ENCODE results near the gene M1AP. TPM values are rescaled to one million over a fixed set of nuclear protein-coding genes. Genes with fewer than 3 reads are reported as not detected.

Gene M1AP
- total and polyA plus RNA-seq, 4 experiments from 2014 or later, result 0.47 TPM; not detected in 3

DNA sequence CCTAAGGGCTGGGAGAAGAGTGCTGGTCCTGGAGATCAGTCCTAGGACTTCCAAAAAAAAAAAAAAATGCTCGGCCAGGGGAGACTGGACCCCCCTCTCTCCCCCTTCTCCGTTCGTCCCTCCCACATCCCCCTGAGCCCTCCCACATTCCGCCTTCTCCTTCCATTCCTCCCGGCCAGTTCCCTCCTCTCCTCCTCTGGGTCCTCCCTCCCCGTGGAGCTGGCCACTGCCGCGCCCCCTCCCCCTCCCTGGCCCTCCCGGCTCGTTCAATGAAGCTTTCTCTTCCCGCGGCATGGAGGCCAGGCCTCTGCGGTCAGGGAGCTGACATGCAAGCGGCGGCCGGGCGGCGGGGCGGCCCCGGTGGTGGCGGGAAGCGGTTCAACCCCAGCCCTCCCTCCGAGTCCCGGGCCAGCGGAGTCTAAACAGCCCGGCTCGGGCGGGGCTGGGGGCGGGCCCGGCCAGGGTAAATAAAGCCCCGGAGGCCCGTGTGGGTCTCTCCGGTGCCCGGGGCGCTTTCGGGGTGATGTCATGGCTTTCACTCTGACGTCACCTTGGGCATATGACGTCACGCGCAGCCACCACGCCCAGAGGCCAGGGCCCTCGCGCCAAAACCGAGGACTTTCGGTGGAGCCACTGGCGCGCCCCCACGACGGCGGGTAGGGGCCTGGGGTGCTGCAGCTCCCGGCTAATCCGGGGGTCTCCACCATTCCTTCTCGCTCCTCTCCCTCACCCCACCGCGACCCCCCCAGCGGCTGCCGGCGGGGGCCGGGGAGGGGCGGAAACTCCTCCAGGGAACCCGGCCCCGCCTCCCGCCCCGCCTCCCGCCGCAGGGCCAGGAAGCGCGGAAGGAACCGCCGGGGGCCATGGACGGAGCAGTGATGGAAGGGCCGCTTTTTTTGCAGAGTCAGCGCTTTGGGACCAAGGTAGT lies 94.0 kb downstream of the M1AP start, which contains the start of the genes DOK1 and LOXL3:
Gene DOK1, plus strand, starts transcription at position 829 of the 928 bp plus-strand sequence. Its CDS starts 35 bp downstream, at position 864.
Gene LOXL3, minus strand, starts transcription at position 51 of the 928 bp plus-strand sequence. CDS start 1,308 bp downstream, outside the sequence.
- DNase-seq, result peak; percentile 80 to 85 (median 82)
- H3K9me3 Mint-ChIP-seq, result peaks cover 0 to 2% (median 0%) of the 10 kb centered on the region in 8 donors
- intact Hi-C loops (cut with micrococcal nuclease), result loop anchor here (1.0 to 10.0 kb wide), 3 partner anchors 25 to 159 kb away; partner anchors contain the start of genes AUP1, CCDC142, HTRA2 and TTC31
- H3K36me3 Mint-ChIP-seq, result peaks cover 0 to 20% of the 10 kb centered on the region in 2 donors
- ChIA-PET CTCF (ENCODE audit: partially characterized antibody) (no interaction called here), POLR2A (ENCODE audit: partially characterized antibody) (interaction anchor here (0.6 to 2.2 kb wide), 5 partner anchors 13 to 162 kb away, joined by 3 to 5 read pairs (median 4); no protein-coding TSS in a partner anchor)
- peaks cover 22% of the 10 kb centered on the region for H3K4me1 ChIP-seq (ENCODE audit: insufficient read depth, low read length)
- no peaks in the 10 kb centered on the region for H3K36me3 ChIP-seq (ENCODE audit: insufficient read depth, low read length)
- peak within 1 kb of the TSS; percentile 64 for H3K27ac ChIP-seq (ENCODE audit: low read depth, low read length)
- H3K27ac Mint-ChIP-seq, result peak within 1 kb of the TSS; percentile 73 to 98 (median 93)
- peaks cover 15% of the 10 kb centered on the region for H3K27me3 ChIP-seq (ENCODE audit: insufficient read depth, low read length)
- H3K4me3 Mint-ChIP-seq, result peak within 1 kb of the TSS; percentile 94 to 98 (median 96)
- no peaks in the 10 kb centered on the region for H3K9me3 ChIP-seq (ENCODE audit: control insufficient read depth in 1 of 2, low read length in 2 of 2)
- peaks cover 11 to 25% of the 10 kb centered on the region in 2 donors for H3K27me3 Mint-ChIP-seq
- H3K4me3 ChIP-seq (ENCODE audit: low read length in 2 of 2), result peak within 1 kb of the TSS; percentile 84 to 99
- H3K4me1 Mint-ChIP-seq, result peaks cover 7 to 35% (median 19%) of the 10 kb centered on the region in 4 donors

DNA sequence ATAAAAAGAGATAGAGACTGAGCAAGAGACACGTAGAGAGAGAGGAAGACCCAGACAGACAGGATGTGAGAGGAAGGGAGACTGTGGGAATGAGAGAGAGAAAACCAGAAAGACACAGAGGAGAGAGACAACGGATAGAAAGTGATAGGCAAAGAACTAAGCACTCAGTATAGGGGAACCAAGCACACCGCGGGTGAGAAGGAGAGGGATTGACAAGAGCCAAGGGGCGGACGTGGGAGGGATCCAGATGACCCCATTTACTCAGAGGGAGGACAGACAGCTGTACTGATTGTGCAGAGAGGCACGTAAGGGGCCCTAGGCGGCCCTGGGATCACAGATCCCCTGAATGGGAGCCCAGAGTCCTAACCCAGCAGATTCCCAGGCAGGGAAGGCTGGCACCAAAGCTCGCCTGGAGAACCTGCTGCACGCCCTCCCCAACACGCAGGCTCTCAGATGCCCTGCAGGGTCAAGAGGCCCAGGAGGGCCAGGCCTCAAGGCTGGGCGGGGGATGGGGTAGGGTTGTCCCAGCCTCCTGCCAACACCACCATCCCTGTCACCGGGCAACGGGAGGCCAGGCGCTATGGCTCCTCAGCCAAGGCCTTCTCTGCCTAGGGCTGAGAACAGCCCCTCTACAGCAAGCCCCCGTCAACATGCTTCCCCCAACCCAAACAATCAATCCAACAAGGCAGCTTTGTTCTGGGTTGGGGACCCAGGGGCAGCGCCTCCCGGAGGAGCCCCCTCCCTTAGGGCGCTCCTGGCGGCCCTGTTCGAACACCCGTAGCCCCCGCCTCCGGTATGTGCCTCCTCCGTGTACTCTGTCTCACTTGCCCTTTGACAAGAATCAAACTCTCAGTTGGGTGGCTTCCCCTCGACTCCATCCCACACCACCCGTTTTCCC lies 95.0 kb downstream of the M1AP start:
- Histone ChIP-seq H3K27me3 (ENCODE audit: insufficient read depth, low read length) (peaks cover 22% of the 10 kb centered on the region), H3K4me1 (ENCODE audit: insufficient read depth, low read length) (peaks cover 29% of the 10 kb centered on the region), H3K27ac (ENCODE audit: low read depth, low read length) (no peak overlapping the region), H3K9me3 (ENCODE audit: control insufficient read depth in 1 of 2, low read length in 2 of 2) (no peaks in the 10 kb centered on the region), H3K4me3 (ENCODE audit: low read length in 2 of 2) (no peak overlapping the region), H3K36me3 (ENCODE audit: insufficient read depth, low read length) (no peaks in the 10 kb centered on the region)
- H3K27ac Mint-ChIP-seq, result peak overlapping the region; percentile 70 to 92 (median 79)
- POLR2A ChIA-PET (ENCODE audit: partially characterized antibody), result interaction anchor here (0.8 to 1.3 kb wide), 4 partner anchors 37 to 161 kb away, joined by 3 to 4 read pairs (median 3); partner anchors contain the start of genes CCDC142 and TTC31
- H3K4me1 Mint-ChIP-seq, result peaks cover 10 to 40% (median 24%) of the 10 kb centered on the region in 4 donors
- CTCF ChIA-PET (ENCODE audit: partially characterized antibody), result no interaction called here
- intact Hi-C loops (cut with micrococcal nuclease), result loop anchor here (10.0 kb wide), 1 partner anchor 158 kb away; no protein-coding TSS in a partner anchor
- peak overlapping the region; percentile 70 to 87 (median 78) for H3K4me3 Mint-ChIP-seq
- peaks cover 0 to 2% (median 0%) of the 10 kb centered on the region in 8 donors for H3K9me3 Mint-ChIP-seq
- no peak for DNase-seq
- H3K36me3 Mint-ChIP-seq, result peaks cover 0 to 20% of the 10 kb centered on the region in 2 donors
- peaks cover 15 to 29% of the 10 kb centered on the region in 2 donors for H3K27me3 Mint-ChIP-seq

DNA sequence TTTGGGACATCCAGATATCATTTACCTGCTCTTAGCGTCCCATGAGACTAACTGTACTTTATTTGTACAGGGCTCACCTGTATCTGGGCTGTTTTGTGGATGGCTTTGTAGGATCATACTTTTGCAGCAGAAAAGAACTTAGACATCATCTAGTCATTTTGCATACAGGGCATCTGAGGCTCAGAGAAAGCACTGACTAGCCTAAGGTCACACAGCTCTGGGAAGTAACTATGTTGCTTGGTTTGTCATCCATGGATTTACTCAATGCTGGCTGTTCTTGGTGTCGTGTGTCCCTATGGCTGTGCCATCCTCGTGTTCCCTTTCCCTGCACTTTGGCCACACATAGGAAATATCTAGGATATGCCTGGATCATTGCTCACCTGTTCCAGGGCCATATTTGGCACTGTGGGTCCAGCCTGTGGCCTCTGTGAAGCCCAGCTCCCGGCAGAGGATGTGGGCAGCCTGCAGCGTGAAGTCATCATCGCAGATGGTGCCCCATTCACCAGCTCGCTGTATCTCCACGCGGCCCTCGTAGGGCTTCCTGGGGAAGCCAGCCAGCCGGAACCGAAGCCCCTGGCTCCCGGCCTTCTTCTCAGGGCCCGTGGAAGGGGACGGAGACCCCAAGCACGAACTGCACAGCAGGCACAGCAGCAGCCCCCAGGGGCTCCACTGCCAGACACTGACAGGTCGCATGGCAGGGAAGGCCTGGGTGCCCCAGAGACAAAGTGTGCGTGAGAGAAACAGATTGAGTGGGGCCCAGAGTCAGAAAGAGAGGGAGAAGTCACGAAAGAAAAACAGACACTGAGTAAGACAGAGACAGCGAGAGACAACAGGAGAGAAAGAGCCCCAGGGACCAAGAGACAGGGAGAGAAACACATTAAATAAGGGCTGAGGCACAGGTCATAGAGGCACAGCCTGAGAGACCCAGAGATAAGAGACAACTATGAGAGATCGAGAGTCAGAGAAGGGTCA lies 95.9 kb downstream of the M1AP start:
- Mint-ChIP-seq H3K27me3 (peaks cover 23 to 35% of the 10 kb centered on the region in 2 donors), H3K27ac (peak overlapping the region in 4 of 7 donors; percentile 21 to 90 (median 76)), H3K9me3 (peaks cover 0 to 2% (median 0%) of the 10 kb centered on the region in 8 donors), H3K36me3 (peaks cover 0 to 20% of the 10 kb centered on the region in 2 donors), H3K4me3 (peak overlapping the region in 7 of 8 donors; percentile 9 to 82 (median 67)), H3K4me1 (peaks cover 10 to 41% (median 26%) of the 10 kb centered on the region in 4 donors)
- DNase-seq, result no peak
- no peak overlapping the region for H3K4me3 ChIP-seq (ENCODE audit: low read length in 2 of 2)
- no peaks in the 10 kb centered on the region for H3K9me3 ChIP-seq (ENCODE audit: control insufficient read depth in 1 of 2, low read length in 2 of 2)
- ChIA-PET CTCF (ENCODE audit: partially characterized antibody) (no interaction called here), POLR2A (ENCODE audit: partially characterized antibody) (interaction anchor here (0.8 to 0.9 kb wide), 2 partner anchors 36 to 70 kb away, joined by 3 read pairs; partner anchors contain the start of genes CCDC142 and TTC31)
- H3K27me3 ChIP-seq (ENCODE audit: insufficient read depth, low read length), result peaks cover 28% of the 10 kb centered on the region
- intact Hi-C loops (cut with micrococcal nuclease), result loop anchor here (10.0 kb wide), 1 partner anchor 157 kb away; no protein-coding TSS in a partner anchor
- H3K27ac ChIP-seq (ENCODE audit: low read depth, low read length), result no peak overlapping the region
- no peaks in the 10 kb centered on the region for H3K36me3 ChIP-seq (ENCODE audit: insufficient read depth, low read length)
- H3K4me1 ChIP-seq (ENCODE audit: insufficient read depth, low read length), result peaks cover 29% of the 10 kb centered on the region

DNA sequence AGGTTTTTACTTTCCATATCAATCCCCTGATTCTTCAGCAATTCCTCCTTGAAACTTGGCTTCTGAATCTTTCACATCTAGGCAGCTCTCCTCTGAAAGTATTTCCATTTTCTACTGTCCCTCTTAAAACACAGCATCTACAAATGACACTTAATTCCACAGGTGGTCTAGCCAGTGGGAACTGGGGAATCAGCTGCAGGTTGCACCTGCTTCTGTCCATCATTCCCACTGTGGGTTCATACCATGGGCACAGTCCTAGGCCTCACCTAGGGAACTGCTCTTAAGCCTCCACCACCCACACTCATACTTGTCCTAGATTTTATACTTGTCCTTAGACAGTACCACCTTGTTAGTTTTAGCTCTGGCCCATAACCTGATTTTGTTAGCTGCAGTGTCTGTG lies 96.6 kb downstream of the M1AP start:
- peaks cover 30% of the 10 kb centered on the region for H3K27me3 ChIP-seq (ENCODE audit: insufficient read depth, low read length)
- no peak overlapping the region for H3K27ac ChIP-seq (ENCODE audit: low read depth, low read length)
- no peaks in the 10 kb centered on the region for H3K36me3 ChIP-seq (ENCODE audit: insufficient read depth, low read length)
- H3K4me3 Mint-ChIP-seq, result peak overlapping the region in 1 of 8 donors; percentile 32
- H3K9me3 ChIP-seq (ENCODE audit: control insufficient read depth in 1 of 2, low read length in 2 of 2), result no peaks in the 10 kb centered on the region
- H3K4me3 ChIP-seq (ENCODE audit: low read length in 2 of 2), result no peak overlapping the region
- peaks cover 10 to 38% (median 25%) of the 10 kb centered on the region in 4 donors for H3K4me1 Mint-ChIP-seq
- ChIA-PET POLR2A (ENCODE audit: partially characterized antibody) (no interaction called here), CTCF (ENCODE audit: partially characterized antibody) (no interaction called here)
- peak overlapping the region in 1 of 7 donors; percentile 0 for H3K27ac Mint-ChIP-seq
- DNase-seq, result no peak
- peaks cover 0 to 15% of the 10 kb centered on the region in 2 donors for H3K36me3 Mint-ChIP-seq
- peaks cover 0 to 2% (median 0%) of the 10 kb centered on the region in 8 donors for H3K9me3 Mint-ChIP-seq
- peaks cover 29% of the 10 kb centered on the region for H3K4me1 ChIP-seq (ENCODE audit: insufficient read depth, low read length)
- intact Hi-C loops (cut with micrococcal nuclease), result loop anchor here (10.0 kb wide), 1 partner anchor 157 kb away; no protein-coding TSS in a partner anchor
- H3K27me3 Mint-ChIP-seq, result peaks cover 24 to 37% of the 10 kb centered on the region in 2 donors

DNA sequence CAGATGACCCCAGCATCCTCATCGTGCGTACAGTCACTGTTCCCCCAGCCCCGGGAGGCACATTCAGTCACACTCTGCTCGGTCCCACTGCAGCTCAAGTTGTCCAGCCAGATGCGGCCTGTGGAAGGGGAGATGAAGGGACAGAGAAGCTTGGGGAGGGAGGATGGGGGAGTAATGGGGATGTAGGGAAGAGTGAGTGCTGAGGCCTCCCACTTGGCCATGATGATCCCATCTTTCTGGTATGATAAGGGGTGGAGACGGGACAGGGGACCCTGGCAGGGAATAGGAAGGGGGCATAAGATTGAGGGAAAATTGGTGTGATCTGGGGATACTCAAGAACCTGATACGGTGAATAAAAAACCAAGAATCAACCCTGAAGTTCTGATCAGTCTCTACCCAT lies 97.9 kb downstream of the M1AP start:
- ChIA-PET CTCF (ENCODE audit: partially characterized antibody) (interaction anchor here (1.1 kb wide), 1 partner anchor 37 kb away, joined by 3 read pairs; no protein-coding TSS in a partner anchor), POLR2A (ENCODE audit: partially characterized antibody) (no interaction called here)
- Histone ChIP-seq H3K36me3 (ENCODE audit: insufficient read depth, low read length) (no peaks in the 10 kb centered on the region), H3K27ac (ENCODE audit: low read depth, low read length) (no peak overlapping the region), H3K9me3 (ENCODE audit: control insufficient read depth in 1 of 2, low read length in 2 of 2) (no peaks in the 10 kb centered on the region), H3K27me3 (ENCODE audit: insufficient read depth, low read length) (peaks cover 30% of the 10 kb centered on the region), H3K4me3 (ENCODE audit: low read length in 2 of 2) (no peak overlapping the region), H3K4me1 (ENCODE audit: insufficient read depth, low read length) (peaks cover 22% of the 10 kb centered on the region)
- intact Hi-C loops (cut with micrococcal nuclease), result loop anchor here (10.0 kb wide), 1 partner anchor 155 kb away; no protein-coding TSS in a partner anchor
- H3K9me3 Mint-ChIP-seq, result peaks cover 0 to 2% (median 0%) of the 10 kb centered on the region in 8 donors
- H3K36me3 Mint-ChIP-seq, result peaks cover 0 to 8% of the 10 kb centered on the region in 2 donors
- H3K27ac Mint-ChIP-seq, result no peak overlapping the region
- peak overlapping the region in 4 of 8 donors; percentile 15 to 47 (median 34) for H3K4me3 Mint-ChIP-seq
- H3K4me1 Mint-ChIP-seq, result peaks cover 7 to 27% (median 16%) of the 10 kb centered on the region in 4 donors
- no peak for DNase-seq
- H3K27me3 Mint-ChIP-seq, result peaks cover 26 to 39% of the 10 kb centered on the region in 2 donors
